IMR-90 (cell line): ENCODE data around the gene MLX. TPM values are rescaled to one million over a fixed set of nuclear protein-coding genes. Genes with fewer than 3 reads are reported as not detected.
A peak's percentile ranks its signal among the peaks of the same experiment; 100 is the strongest.

Experiments used
- ATAC-seq: fragments of 200-7000 bp; cut with Tn5 transposase; 2 replicates; pipeline ENCODE4 v1.9.1; 2020; ENCODE audit warnings: low read depth, mild to moderate bottlenecking, moderate library complexity
- BruUV-seq: library from RNA; stranded (reverse); fragments of 400-500 nt; replicated peaks from 2 replicates; lab custom pipeline; 2021; lab: Mats Ljungman, UMichigan
- CTCF ChIA-PET: fragments of 300-600 bp; formaldehyde crosslinking; extraction: SDS; loops from one replicate; lab custom pipeline; 2021; ENCODE audit warnings: antibody characterized with exemption; lab: Yijun Ruan, JAX
- POLR2A ChIA-PET: fragments of 300-600 bp; sonication (Branson Sonifier 250); formaldehyde crosslinking; loops from one replicate; lab custom pipeline; 2022; ENCODE audit warnings: antibody characterized with exemption; ENCODE audit not compliant: unreplicated experiment; lab: Charles Lee
- DNase-seq: peaks from one replicate; pipeline ENCODE4 v3.0.0; 2013
- H2AFZ ChIP-seq: replicated peaks from 2 replicates; pipeline ENCODE3; 2013; ENCODE audit warnings: low read length, mild to moderate bottlenecking; ENCODE audit not compliant: poor library complexity
- H2AK5ac ChIP-seq: 2 replicates; pipeline ENCODE4 v1.6.1; 2013; ENCODE audit warnings: low read depth, low read length, inconsistent platforms
- H2AK9ac ChIP-seq: replicated peaks from 2 replicates; pipeline ENCODE3; 2013; ENCODE audit warnings: mild to moderate bottlenecking, low read depth, low read length, moderate library complexity; ENCODE audit not compliant: poor library complexity
- H2BK120ac ChIP-seq: 2 replicates; pipeline ENCODE4 v1.6.1; 2013; ENCODE audit warnings: low read depth, low read length, inconsistent platforms
- H2BK15ac ChIP-seq: 3 replicates; pipeline ENCODE4 v1.6.1; 2013; ENCODE audit warnings: low read depth, low read length, inconsistent platforms
- H2BK20ac ChIP-seq: 2 replicates; pipeline ENCODE4 v1.6.1; 2013; ENCODE audit warnings: low read depth, mild to moderate bottlenecking, inconsistent platforms, low read length, moderate library complexity
- H2BK5ac ChIP-seq: 2 replicates; pipeline ENCODE4 v1.6.1; 2013; ENCODE audit warnings: mild to moderate bottlenecking, low read depth, low read length, inconsistent platforms; ENCODE audit not compliant: poor library complexity, severe bottlenecking
- H3K14ac ChIP-seq: replicated peaks from 2 replicates; pipeline ENCODE4 v1.6.1; 2013; ENCODE audit warnings: low read depth, low read length, inconsistent platforms
- H3K18ac ChIP-seq: 2 replicates; pipeline ENCODE4 v1.6.1; 2013; ENCODE audit warnings: low read depth, low read length, control low read depth
- H3K23ac ChIP-seq: 2 replicates; pipeline ENCODE4 v1.6.1; 2013; ENCODE audit warnings: low read depth, low read length, inconsistent platforms
- H3K27ac ChIP-seq: 2 replicates; pipeline ENCODE4 v1.5.1; 2013; ENCODE audit warnings: mild to moderate bottlenecking, control low read depth, low read length; ENCODE audit not compliant: insufficient read depth
- H3K27me3 ChIP-seq: 2 replicates; pipeline ENCODE4 v1.6.1; 2013; ENCODE audit warnings: low read length; ENCODE audit not compliant: control insufficient read depth, insufficient read depth
- H3K36me3 ChIP-seq: 2 replicates; pipeline ENCODE4 v1.6.1; 2013; ENCODE audit warnings: low read length, mixed read lengths; ENCODE audit not compliant: control insufficient read depth, insufficient read depth
- H3K4ac ChIP-seq: 2 replicates; pipeline ENCODE4 v1.6.1; 2013; ENCODE audit warnings: low read depth, low read length, inconsistent platforms
- H3K4me1 ChIP-seq: 2 replicates; pipeline ENCODE4 v1.6.1; 2013; ENCODE audit warnings: low read length, mixed read lengths; ENCODE audit not compliant: control insufficient read depth, insufficient read depth
- H3K4me2 ChIP-seq: 2 replicates; pipeline ENCODE4 v1.6.1; 2013; ENCODE audit warnings: low read depth, mild to moderate bottlenecking, control low read depth, low read length, moderate library complexity
- H3K4me3 ChIP-seq: 2 replicates; pipeline ENCODE4 v1.5.1; 2013; ENCODE audit warnings: low read depth, mild to moderate bottlenecking, control low read depth, low read length, moderate library complexity; ENCODE audit not compliant: insufficient read depth
- H3K56ac ChIP-seq: 2 replicates; pipeline ENCODE4 v1.6.1; 2013; ENCODE audit warnings: low read length, inconsistent platforms; ENCODE audit not compliant: insufficient read depth; ENCODE audit errors: extremely low read depth
- H3K79me1 ChIP-seq, 2 experiments: 2 replicates each; pipeline ENCODE4 v1.6.1; 2013; ENCODE audit warnings: low read length in 2 of 2, inconsistent platforms in 1 of 2, low read depth in 1 of 2
- H3K9ac ChIP-seq: 2 replicates; pipeline ENCODE4 v1.6.1; 2013; ENCODE audit warnings: low read depth, low read length, control low read depth
- H3K9me1 ChIP-seq: 2 replicates; pipeline ENCODE4 v1.6.1; 2013; ENCODE audit warnings: low read length, inconsistent platforms; ENCODE audit not compliant: insufficient read depth
- H3K9me3 ChIP-seq: 2 replicates; pipeline ENCODE4 v1.6.1; 2013; ENCODE audit warnings: low read length; ENCODE audit not compliant: control insufficient read depth, insufficient read depth
- H4K20me1 ChIP-seq: 2 replicates; pipeline ENCODE4 v1.6.1; 2013; ENCODE audit warnings: low read length, inconsistent platforms; ENCODE audit not compliant: insufficient read depth
- H4K5ac ChIP-seq: 2 replicates; pipeline ENCODE4 v1.6.1; 2013; ENCODE audit warnings: mild to moderate bottlenecking, low read depth, low read length, control low read depth
- H4K8ac ChIP-seq, 2 experiments: 2 replicates each; pipeline ENCODE4 v1.6.1; 2013; ENCODE audit warnings: low read depth in 2 of 2, low read length in 2 of 2, control low read depth in 1 of 2, inconsistent platforms in 1 of 2
- H4K91ac ChIP-seq: 2 replicates; pipeline ENCODE4 v1.6.1; 2013; ENCODE audit warnings: low read depth, low read length, inconsistent platforms; ENCODE audit not compliant: insufficient read depth
- BHLHE40 ChIP-seq: fragments of 150-350 bp; IDR thresholded peaks from 2 replicates; pipeline ENCODE4 v1.6.1; 2016; ENCODE audit warnings: mild to moderate bottlenecking, low read depth, low read length
- CEBPB ChIP-seq: IDR thresholded peaks from 2 replicates; pipeline ENCODE4 v1.6.1; 2012; ENCODE audit warnings: low read depth, low read length, improper control_type of control experiment
- CHD1 ChIP-seq: IDR thresholded peaks from 2 replicates; pipeline ENCODE4 v1.6.1; 2012; ENCODE audit warnings: low read depth, low read length, improper control_type of control experiment
- FOS ChIP-seq: fragments of 150-350 bp; IDR thresholded peaks from 2 replicates; pipeline ENCODE4 v1.6.1; 2016; ENCODE audit warnings: low read depth, low read length
- MAZ ChIP-seq: IDR thresholded peaks from 2 replicates; pipeline ENCODE4 v1.6.1; 2012; ENCODE audit warnings: low read depth, mild to moderate bottlenecking, low read length, improper control_type of control experiment, moderate library complexity, borderline replicate concordance
- RCOR1 ChIP-seq: IDR thresholded peaks from 2 replicates; pipeline ENCODE4 v1.6.1; 2012; ENCODE audit warnings: mild to moderate bottlenecking, low read length, improper control_type of control experiment; ENCODE audit not compliant: insufficient replicate concordance
- SMC3 ChIP-seq: fragments of 150-350 bp; IDR thresholded peaks from 2 replicates; pipeline ENCODE4 v1.6.1; 2016; ENCODE audit warnings: low read depth, mild to moderate bottlenecking, antibody characterized with exemption, low read length, moderate library complexity
- WGBS, 2 experiments: methylation state at CpG; one replicate each; pipeline versions ENCODE4 v1.1.5 to v1.1.7; 2013; ENCODE audit warnings: missing lambda C conversion rate in 2 of 2; ENCODE audit not compliant: insufficient read length in 1 of 2; ENCODE audit errors: extremely low coverage in 2 of 2; 5-methylcytosine and 5-hydroxymethylcytosine counted together
- dilution Hi-C: fragments of 300-500 bp; cut with HindIII; formaldehyde crosslinking; loops from one replicate; pipeline ENCODE4 v1.14.3; 2018; ENCODE audit warnings: low sequenced_read_pairs; ENCODE audit not compliant: unreplicated experiment
- in situ Hi-C: fragments of 300-500 bp; cut with MboI; formaldehyde crosslinking; loops from 3 replicates; pipeline ENCODE4 v1.14.3; 2019; ENCODE audit warnings: low sequenced_read_pairs, inconsistent platforms, mixed read lengths
- intact Hi-C: fragments of 100-400 bp; cut with micrococcal nuclease; formaldehyde crosslinking; loops from 2 replicates; pipeline ENCODE4 v1.10.0; 2022
- polyA plus RNA-seq, 3 experiments: library from polyadenylated mRNA; depleted of rRNA; stranded (reverse); fragments of >200 nt; gene quantifications; 2 replicates each; pipeline ENCODE4 v1.2.3, GENCODE V29; 2012; ENCODE audit warnings: low replicate concordance in 1 of 3
- total RNA-seq: library from RNA; depleted of rRNA; stranded (reverse); fragments of >200 nt; gene quantifications from 2 replicates; pipeline ENCODE4 v1.2.3, GENCODE V29; 2012
- TF ChIP-seq, protein P1 (sequence below): fragments of 150-350 bp; IDR thresholded peaks from 2 replicates; pipeline ENCODE4 v1.6.1; 2016; ENCODE audit warnings: low read depth, mild to moderate bottlenecking, low read length, moderate library complexity, borderline replicate concordance
- TF ChIP-seq, protein P2 (sequence below): conservative IDR thresholded peaks from 2 replicates; pipeline ENCODE4 v1.5.1; 2012; ENCODE audit warnings: mild to moderate bottlenecking, low read depth, low read length, improper control_type of control experiment

MLX gene
- total and polyA plus RNA-seq, 2 of the 4 experiments (the other 2 are of a cell fraction): 37.8 to 45.6 TPM

DNA sequence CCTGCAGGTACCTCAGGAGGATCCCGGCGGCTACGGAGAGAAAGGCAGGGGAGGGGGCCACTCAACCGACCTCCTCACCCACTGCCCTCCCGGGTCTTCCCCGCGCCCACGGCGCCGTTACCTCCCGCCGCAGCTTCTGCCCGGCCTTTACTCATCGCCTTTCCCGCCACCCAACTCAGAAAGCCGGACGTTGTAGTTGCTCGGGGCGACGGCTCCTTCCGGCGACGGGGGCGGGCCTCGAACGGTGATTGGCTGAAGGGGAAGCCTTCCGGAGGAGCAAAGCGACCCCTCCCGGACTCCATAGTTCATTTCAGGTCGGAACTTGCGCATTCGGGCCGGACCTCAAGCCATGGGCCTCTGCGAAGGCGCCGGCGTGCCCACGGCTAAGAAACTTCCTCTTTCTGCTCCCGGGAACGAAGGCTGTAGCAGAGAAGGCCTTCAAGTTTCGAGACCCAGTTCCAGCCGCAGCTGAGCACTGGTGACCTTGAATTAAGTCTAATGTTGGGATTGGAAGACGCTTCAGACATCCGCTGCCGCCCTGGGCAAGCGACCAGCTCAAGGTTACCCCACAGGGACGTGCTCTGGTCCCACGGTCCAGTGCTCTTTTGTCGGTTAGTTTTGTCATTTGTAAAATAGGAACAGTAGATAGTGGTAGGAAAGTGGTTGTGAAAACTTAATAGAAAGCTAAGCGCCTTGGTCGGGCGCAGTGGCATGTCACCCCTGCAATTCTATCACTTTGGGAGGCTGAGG lies 10.8 kb downstream of the MLX start, which contains the start of gene PSMC3IP (continued):
- TF ChIP-seq, protein P1, sequence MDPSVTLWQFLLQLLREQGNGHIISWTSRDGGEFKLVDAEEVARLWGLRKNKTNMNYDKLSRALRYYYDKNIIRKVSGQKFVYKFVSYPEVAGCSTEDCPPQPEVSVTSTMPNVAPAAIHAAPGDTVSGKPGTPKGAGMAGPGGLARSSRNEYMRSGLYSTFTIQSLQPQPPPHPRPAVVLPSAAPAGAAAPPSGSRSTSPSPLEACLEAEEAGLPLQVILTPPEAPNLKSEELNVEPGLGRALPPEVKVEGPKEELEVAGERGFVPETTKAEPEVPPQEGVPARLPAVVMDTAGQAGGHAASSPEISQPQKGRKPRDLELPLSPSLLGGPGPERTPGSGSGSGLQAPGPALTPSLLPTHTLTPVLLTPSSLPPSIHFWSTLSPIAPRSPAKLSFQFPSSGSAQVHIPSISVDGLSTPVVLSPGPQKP: no peak

DNA sequence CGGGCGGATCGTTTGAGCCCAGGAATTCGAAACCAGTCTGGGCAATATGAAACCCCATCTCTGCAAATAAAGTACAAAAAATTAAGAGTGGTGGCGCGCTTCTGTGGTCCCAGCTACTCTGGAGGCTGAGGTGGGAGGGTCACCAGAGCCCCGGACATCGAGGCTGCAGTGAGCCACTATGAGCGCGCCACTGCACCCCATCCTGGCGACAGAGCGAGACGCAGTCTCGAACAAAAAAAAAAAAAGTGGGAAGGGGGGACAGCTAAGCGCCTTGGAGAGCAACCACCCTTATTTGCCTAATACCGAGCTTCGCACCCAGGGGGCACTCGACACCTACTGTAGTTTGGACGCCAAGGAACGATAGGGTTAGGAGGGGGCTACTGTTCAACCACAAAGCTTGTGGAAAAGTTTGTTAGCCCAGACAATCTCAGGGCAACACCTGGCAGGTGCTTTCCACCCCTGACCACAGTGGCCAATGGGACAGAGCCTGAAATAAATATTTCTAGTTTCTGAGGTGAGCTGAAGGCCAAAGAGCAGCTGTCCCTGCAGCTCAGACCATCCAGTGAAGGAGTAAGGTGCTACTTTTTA lies 11.5 kb downstream of the MLX start:
- Histone ChIP-seq H4K91ac (no peak overlapping the region), H3K4me3 (peak overlapping the region; percentile 81), H3K23ac (peak overlapping the region; percentile 98), H4K8ac (peak overlapping the region; percentile 93 to 97), H3K56ac (peak overlapping the region; percentile 99), H3K9me1 (no peaks in the 10 kb centered on the region), H2BK15ac (no peak overlapping the region), H4K20me1 (peaks cover 3% of the 10 kb centered on the region; the same call in 1 of the 2 replicates), H3K9ac (peak overlapping the region; percentile 98), H3K4me1 (peaks cover 5% of the 10 kb centered on the region), H3K79me1 (peaks cover 24 to 57% of the 10 kb centered on the region in 2 experiments; a peak in 3 of 4 replicates), H3K27ac (peak overlapping the region; percentile 96), H2BK5ac (peak overlapping the region; percentile 91), H3K18ac (no peak overlapping the region), H3K14ac (no peak overlapping the region), H3K27me3 (no peaks in the 10 kb centered on the region), H3K4me2 (peak overlapping the region; percentile 88), H3K4ac (peak overlapping the region; percentile 94), H2AFZ (peak overlapping the region; percentile 99), H2BK120ac (no peak overlapping the region), H2AK9ac (peak overlapping the region; percentile 99), H4K5ac (peak overlapping the region; percentile 96), H3K9me3 (no peaks in the 10 kb centered on the region), H2AK5ac (peak overlapping the region; percentile 91), H2BK20ac (no peak overlapping the region), H3K36me3 (peaks cover 39% of the 10 kb centered on the region)
- dilution Hi-C loops: no loop called here
- ATAC-seq (peak; percentile 55), DNase-seq (peak; percentile 70)
- in situ Hi-C loops: loop anchor here (5.0 kb wide), 1 partner anchor 104 kb away; the partner anchor contains the start of genes CCR10 and CNTNAP1
- CTCF ChIA-PET: interaction anchor here (0.6 to 2.0 kb wide), 18 partner anchors 8 to 378 kb away, joined by 3 to 15 read pairs (median 3); partner anchors contain the start of genes PLEKHH3, TUBG1 and TUBG2
- intact Hi-C loops: loop anchor here (1.0 to 5.0 kb wide), 2 partner anchors 101 to 184 kb away; partner anchors contain the start of gene RAMP2
- no CpG with 5 or more reads among the region's 20 CpGs for WGBS, 2 experiments
- BruUV-seq: no TSS peak
- POLR2A ChIA-PET: interaction anchor here (0.6 kb wide), 1 partner anchor 26 kb away, joined by 3 read pairs; no protein-coding TSS in a partner anchor
- TF ChIP-seq, protein P1: no peak
- TF ChIP-seq FOS (no peak), SMC3 (peak; percentile 70), RCOR1 (no peak), CEBPB (no peak), MAZ (peak; percentile 39; the same call in 1 of the 2 replicates), CHD1 (no peak), BHLHE40 (no peak)
- TF ChIP-seq, protein P2, sequence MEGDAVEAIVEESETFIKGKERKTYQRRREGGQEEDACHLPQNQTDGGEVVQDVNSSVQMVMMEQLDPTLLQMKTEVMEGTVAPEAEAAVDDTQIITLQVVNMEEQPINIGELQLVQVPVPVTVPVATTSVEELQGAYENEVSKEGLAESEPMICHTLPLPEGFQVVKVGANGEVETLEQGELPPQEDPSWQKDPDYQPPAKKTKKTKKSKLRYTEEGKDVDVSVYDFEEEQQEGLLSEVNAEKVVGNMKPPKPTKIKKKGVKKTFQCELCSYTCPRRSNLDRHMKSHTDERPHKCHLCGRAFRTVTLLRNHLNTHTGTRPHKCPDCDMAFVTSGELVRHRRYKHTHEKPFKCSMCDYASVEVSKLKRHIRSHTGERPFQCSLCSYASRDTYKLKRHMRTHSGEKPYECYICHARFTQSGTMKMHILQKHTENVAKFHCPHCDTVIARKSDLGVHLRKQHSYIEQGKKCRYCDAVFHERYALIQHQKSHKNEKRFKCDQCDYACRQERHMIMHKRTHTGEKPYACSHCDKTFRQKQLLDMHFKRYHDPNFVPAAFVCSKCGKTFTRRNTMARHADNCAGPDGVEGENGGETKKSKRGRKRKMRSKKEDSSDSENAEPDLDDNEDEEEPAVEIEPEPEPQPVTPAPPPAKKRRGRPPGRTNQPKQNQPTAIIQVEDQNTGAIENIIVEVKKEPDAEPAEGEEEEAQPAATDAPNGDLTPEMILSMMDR: peak; percentile 76
